H1 (cell line): ENCODE data around the gene RARRES1. TPM values are rescaled to one million over a fixed set of nuclear protein-coding genes. Genes with fewer than 3 reads are reported as not detected.

ENCODE experiments used
- CHD7 ChIP-seq: fragments of 300-600 bp; sonication (generic); IDR thresholded peaks from 2 replicates; pipeline ENCODE4 v1.7.1; 2012; ENCODE audit warnings: low read length, moderate library complexity, mild to moderate bottlenecking, inconsistent platforms; ENCODE audit not compliant: insufficient replicate concordance
- polyA plus RNA-seq, 7 experiments: library from polyadenylated mRNA; depleted of rRNA in 3 of 7; stranded (reverse) in 5 of 7; unstranded in 2 of 7; fragments of >200 nt in 5 of 7; fragments of 200-250 nt in 2 of 7; gene quantifications; 1 replicate in 5 of 7; 2 replicates in 1 of 7; 4 replicates in 1 of 7; pipeline versions ENCODE4 v1.2.1 to v1.2.3, GENCODE V29; 2011 to 2013; ENCODE audit warnings: missing spikeins in 2 of 7, mixed read lengths in 2 of 7
- total RNA-seq: library from RNA; stranded (reverse); fragmentation: NEBNext Ultra II Directional; extraction: Animal tissue kit (Norgen Biotek cat#: 25700); gene quantifications from 2 replicates; pipeline ENCODE4 v1.2.1, GENCODE V29; 2021

The RARRES1 gene
- total and polyA plus RNA-seq, 2 of the 8 experiments (the other 6 are each of a cell fraction or from before 2014, with no cell fraction given) = 0.26 to 0.71 TPM

DNA sequence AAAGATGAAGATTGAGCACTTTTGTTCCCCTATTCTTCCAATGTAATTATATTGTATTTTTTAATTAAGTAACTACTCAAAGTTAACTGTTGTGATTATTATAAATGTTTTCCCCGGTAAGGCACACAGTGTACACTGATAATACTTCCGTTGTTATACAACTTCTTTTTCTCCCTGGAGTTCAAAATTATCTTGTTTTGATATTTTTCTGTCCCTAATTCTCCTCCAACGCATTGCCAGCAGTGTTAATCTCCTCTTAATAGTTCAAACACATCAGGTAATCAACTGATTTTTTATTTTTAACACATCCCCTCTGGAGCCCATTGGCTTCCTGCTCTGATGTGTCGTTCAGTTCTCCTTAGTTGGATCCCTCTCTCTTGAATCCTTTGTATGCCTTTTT, 37.3 kb upstream of the RARRES1 start (continued):
- no peak for TF ChIP-seq CHD7
- TF ChIP-seq, all 59 proteins: peak for 0
